ENCODE measurements around the gene GPS2.
"Not testable (repeated sequence)": the region's sequence is repeated elsewhere in the genome, so short reads cannot be mapped to it uniquely, and the experiment has no call there.

GRCh38 chr17:7337600-7337999 is 22.4 kb upstream of the GPS2 start:
- not testable (repeated sequence) for TF ChIP-seq EZH2 (IDR thresholded peaks at IDR 0.05; ENCODE audit: borderline replicate concordance, low read depth, low read length, severe bottlenecking); MAX (IDR thresholded peaks at IDR 0.05; ENCODE audit: insufficient read depth, insufficient read length); POLR2AphosphoS5 (IDR thresholded peaks at IDR 0.05; ENCODE audit: insufficient read depth, low read depth, low read length); POLR2A (IDR thresholded peaks at IDR 0.05; ENCODE audit: low read depth, low read length); MYC (IDR thresholded peaks at IDR 0.05; ENCODE audit: low read depth, low read length); FOS (IDR thresholded peaks at IDR 0.05; ENCODE audit: borderline replicate concordance, insufficient read depth, low read length); JUN (IDR thresholded peaks at IDR 0.05; ENCODE audit: borderline replicate concordance, insufficient read depth, insufficient read length, low read depth); GATA2 (IDR thresholded peaks at IDR 0.05; ENCODE audit: insufficient read depth, insufficient read length, low read depth, low read length)
- TF ChIP-seq, protein P1, sequence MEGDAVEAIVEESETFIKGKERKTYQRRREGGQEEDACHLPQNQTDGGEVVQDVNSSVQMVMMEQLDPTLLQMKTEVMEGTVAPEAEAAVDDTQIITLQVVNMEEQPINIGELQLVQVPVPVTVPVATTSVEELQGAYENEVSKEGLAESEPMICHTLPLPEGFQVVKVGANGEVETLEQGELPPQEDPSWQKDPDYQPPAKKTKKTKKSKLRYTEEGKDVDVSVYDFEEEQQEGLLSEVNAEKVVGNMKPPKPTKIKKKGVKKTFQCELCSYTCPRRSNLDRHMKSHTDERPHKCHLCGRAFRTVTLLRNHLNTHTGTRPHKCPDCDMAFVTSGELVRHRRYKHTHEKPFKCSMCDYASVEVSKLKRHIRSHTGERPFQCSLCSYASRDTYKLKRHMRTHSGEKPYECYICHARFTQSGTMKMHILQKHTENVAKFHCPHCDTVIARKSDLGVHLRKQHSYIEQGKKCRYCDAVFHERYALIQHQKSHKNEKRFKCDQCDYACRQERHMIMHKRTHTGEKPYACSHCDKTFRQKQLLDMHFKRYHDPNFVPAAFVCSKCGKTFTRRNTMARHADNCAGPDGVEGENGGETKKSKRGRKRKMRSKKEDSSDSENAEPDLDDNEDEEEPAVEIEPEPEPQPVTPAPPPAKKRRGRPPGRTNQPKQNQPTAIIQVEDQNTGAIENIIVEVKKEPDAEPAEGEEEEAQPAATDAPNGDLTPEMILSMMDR (IDR thresholded peaks at IDR 0.05; ENCODE audit: extremely low read depth in 1 of 2, insufficient read depth in 1 of 2, low read depth in 1 of 2, low read length in 2 of 2), result not testable (repeated sequence)

Data from endothelial cell of umbilical vein (primary cell).